ENCODE data around the gene ECSCR.
"Not testable (repeated sequence)": the region's sequence is repeated elsewhere in the genome, so short reads cannot be mapped to it uniquely, and the experiment has no call there.

ECSCR gene

GRCh38 chr5:139462586-139463276, at the start of gene ECSCR:
ECSCR (minus strand) TSS chr5:139462743; CDS start chr5:139462670, 73 bp downstream.
- no peak for FAIRE-seq

- not testable (repeated sequence) for FAIRE-seq
Observed at GRCh38 chr5:139504722-139505121, 42.2 kb upstream of the ECSCR start.

- FAIRE-seq, result not testable (repeated sequence)
Observed at GRCh38 chr5:139503879-139504278, 41.3 kb upstream of the ECSCR start.

- FAIRE-seq, result not testable (repeated sequence)
Observed at GRCh38 chr5:139503036-139503817, 40.7 kb upstream of the ECSCR start.

- FAIRE-seq, result no peak
Observed at GRCh38 chr5:139501381-139501780, 38.8 kb upstream of the ECSCR start.

GRCh38 chr5:139495638-139496435, 33.3 kb upstream of the ECSCR start:
- FAIRE-seq, result no peak

- no peak for FAIRE-seq
Observed at GRCh38 chr5:139494832-139495231, 32.3 kb upstream of the ECSCR start.

GRCh38 chr5:139494256-139494655, 31.7 kb upstream of the ECSCR start:
- no peak for FAIRE-seq

GRCh38 chr5:139492700-139493192, 30.2 kb upstream of the ECSCR start:
- no peak for FAIRE-seq

GRCh38 chr5:139488260-139488659, 25.7 kb upstream of the ECSCR start:
- FAIRE-seq, result no peak

- no peak for FAIRE-seq
Observed at GRCh38 chr5:139486201-139486600, 23.7 kb upstream of the ECSCR start.

GRCh38 chr5:139482890-139483208, 20.3 kb upstream of the ECSCR start:
- FAIRE-seq, result not testable (repeated sequence)

- FAIRE-seq, result no peak
Observed at GRCh38 chr5:139482050-139482889, 19.7 kb upstream of the ECSCR start, which contains the start of gene STING1. STING1 (minus strand) TSS chr5:139482758; CDS start chr5:139481704, 1,054 bp downstream.

- no peak for FAIRE-seq
Observed at GRCh38 chr5:139481580-139482049, 19.1 kb upstream of the ECSCR start.

GRCh38 chr5:139481122-139481533, 18.6 kb upstream of the ECSCR start:
- FAIRE-seq, result no peak

GRCh38 chr5:139479729-139480128, 17.2 kb upstream of the ECSCR start:
- not testable (repeated sequence) for FAIRE-seq

GRCh38 chr5:139478657-139479423, 16.3 kb upstream of the ECSCR start:
- FAIRE-seq, result not testable (repeated sequence)

GRCh38 chr5:139475865-139476617, 13.5 kb upstream of the ECSCR start:
- FAIRE-seq, result no peak

- FAIRE-seq, result no peak
Observed at GRCh38 chr5:139474890-139475791, 12.6 kb upstream of the ECSCR start.
